Measurements from ENCODE around the gene ESR1.

DNA sequence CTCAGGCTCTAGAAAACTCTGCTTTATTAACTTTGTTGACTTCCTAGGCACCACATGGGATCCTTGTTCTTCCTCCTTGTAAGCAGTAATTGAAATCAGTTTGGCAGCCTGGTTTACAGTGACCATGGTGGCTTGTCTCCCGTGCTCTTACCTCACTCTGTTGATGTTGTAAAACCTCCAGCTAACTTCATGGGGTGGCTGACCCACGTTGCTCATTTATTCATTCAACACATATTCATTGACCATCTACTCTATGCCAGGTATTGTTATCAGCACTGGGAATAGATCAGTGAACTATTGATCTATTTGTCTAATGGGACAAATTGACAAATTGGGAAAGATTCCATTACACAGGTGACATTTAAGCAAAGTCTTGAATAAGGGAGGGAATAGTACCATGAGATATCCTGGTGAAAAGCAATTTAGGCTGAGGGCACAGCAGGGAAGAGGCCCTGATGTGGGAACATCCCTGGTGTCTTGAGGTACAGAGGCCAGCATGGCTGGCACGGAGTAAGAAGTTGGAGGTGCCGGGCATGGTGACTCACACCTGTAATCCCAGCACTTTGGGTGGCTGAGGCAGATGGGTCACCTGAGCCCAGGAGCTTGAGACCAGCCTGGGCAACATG lies 19.1 kb downstream of the ESR1 start:
- TF ChIP-seq SNAI2 (CRISPR knock-in tag; IDR thresholded peaks at IDR 0.05): no peak
- TF ChIP-seq CREB5 (CRISPR knock-in tag; IDR thresholded peaks at IDR 0.05; ENCODE audit: low read depth): no peak
- no peak for TF ChIP-seq ZFP3 (CRISPR knock-in tag; IDR thresholded peaks at IDR 0.05)
- no peak for TF ChIP-seq TOX (CRISPR knock-in tag; IDR thresholded peaks at IDR 0.05; ENCODE audit: borderline replicate concordance)
- no peak for TF ChIP-seq GLIS3 (CRISPR knock-in tag; IDR thresholded peaks at IDR 0.05)
- no peak for TF ChIP-seq ARNTL (CRISPR knock-in tag; IDR thresholded peaks at IDR 0.05; ENCODE audit: borderline replicate concordance, low read depth)
- TF ChIP-seq, protein P1, sequence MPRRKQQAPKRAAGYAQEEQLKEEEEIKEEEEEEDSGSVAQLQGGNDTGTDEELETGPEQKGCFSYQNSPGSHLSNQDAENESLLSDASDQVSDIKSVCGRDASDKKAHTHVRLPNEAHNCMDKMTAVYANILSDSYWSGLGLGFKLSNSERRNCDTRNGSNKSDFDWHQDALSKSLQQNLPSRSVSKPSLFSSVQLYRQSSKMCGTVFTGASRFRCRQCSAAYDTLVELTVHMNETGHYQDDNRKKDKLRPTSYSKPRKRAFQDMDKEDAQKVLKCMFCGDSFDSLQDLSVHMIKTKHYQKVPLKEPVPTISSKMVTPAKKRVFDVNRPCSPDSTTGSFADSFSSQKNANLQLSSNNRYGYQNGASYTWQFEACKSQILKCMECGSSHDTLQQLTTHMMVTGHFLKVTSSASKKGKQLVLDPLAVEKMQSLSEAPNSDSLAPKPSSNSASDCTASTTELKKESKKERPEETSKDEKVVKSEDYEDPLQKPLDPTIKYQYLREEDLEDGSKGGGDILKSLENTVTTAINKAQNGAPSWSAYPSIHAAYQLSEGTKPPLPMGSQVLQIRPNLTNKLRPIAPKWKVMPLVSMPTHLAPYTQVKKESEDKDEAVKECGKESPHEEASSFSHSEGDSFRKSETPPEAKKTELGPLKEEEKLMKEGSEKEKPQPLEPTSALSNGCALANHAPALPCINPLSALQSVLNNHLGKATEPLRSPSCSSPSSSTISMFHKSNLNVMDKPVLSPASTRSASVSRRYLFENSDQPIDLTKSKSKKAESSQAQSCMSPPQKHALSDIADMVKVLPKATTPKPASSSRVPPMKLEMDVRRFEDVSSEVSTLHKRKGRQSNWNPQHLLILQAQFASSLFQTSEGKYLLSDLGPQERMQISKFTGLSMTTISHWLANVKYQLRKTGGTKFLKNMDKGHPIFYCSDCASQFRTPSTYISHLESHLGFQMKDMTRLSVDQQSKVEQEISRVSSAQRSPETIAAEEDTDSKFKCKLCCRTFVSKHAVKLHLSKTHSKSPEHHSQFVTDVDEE (CRISPR knock-in tag; IDR thresholded peaks at IDR 0.05): no peak
- TF ChIP-seq, protein P2, sequence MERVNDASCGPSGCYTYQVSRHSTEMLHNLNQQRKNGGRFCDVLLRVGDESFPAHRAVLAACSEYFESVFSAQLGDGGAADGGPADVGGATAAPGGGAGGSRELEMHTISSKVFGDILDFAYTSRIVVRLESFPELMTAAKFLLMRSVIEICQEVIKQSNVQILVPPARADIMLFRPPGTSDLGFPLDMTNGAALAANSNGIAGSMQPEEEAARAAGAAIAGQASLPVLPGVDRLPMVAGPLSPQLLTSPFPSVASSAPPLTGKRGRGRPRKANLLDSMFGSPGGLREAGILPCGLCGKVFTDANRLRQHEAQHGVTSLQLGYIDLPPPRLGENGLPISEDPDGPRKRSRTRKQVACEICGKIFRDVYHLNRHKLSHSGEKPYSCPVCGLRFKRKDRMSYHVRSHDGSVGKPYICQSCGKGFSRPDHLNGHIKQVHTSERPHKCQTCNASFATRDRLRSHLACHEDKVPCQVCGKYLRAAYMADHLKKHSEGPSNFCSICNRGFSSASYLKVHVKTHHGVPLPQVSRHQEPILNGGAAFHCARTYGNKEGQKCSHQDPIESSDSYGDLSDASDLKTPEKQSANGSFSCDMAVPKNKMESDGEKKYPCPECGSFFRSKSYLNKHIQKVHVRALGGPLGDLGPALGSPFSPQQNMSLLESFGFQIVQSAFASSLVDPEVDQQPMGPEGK (CRISPR knock-in tag; IDR thresholded peaks at IDR 0.05; ENCODE audit: borderline replicate concordance): no peak
